PC-9 (cell line): ENCODE measurements around the gene CTDSP1.

Experiments used
- EZH2 ChIP-seq: fragments of 200-600 bp; sonication (generic); IDR thresholded peaks from 2 replicates; pipeline ENCODE4 v1.8.0; 2017; ENCODE audit warnings: antibody characterized with exemption, low read depth
- TF ChIP-seq, protein P1 (sequence below): fragments of 200-600 bp; sonication (generic); conservative IDR thresholded peaks from 2 replicates; pipeline ENCODE4 v1.6.1; 2017; ENCODE audit warnings: mixed run types, antibody characterized with exemption, mild to moderate bottlenecking, moderate library complexity

DNA sequence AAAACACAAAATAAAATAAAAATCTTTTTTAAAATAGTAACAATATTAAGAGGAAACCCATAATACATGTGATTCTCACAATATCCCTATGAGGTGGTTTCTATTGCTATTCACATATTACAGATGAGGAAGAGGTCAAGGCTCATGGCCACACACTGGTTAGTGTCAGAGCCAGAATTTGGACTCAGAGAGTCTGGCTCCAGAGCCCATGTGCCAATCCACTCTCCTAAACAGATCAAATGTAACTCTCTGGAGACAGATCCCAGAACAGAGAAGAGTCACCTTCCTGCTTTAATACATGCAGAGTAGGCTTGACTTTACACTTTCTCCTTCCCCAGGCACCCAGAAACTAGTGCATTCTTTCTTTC is 27.7 kb upstream of the CTDSP1 start:
- TF ChIP-seq, protein P1, sequence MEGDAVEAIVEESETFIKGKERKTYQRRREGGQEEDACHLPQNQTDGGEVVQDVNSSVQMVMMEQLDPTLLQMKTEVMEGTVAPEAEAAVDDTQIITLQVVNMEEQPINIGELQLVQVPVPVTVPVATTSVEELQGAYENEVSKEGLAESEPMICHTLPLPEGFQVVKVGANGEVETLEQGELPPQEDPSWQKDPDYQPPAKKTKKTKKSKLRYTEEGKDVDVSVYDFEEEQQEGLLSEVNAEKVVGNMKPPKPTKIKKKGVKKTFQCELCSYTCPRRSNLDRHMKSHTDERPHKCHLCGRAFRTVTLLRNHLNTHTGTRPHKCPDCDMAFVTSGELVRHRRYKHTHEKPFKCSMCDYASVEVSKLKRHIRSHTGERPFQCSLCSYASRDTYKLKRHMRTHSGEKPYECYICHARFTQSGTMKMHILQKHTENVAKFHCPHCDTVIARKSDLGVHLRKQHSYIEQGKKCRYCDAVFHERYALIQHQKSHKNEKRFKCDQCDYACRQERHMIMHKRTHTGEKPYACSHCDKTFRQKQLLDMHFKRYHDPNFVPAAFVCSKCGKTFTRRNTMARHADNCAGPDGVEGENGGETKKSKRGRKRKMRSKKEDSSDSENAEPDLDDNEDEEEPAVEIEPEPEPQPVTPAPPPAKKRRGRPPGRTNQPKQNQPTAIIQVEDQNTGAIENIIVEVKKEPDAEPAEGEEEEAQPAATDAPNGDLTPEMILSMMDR, result no peak
- no peak for TF ChIP-seq EZH2
